Subcutaneous adipose tissue (tissue), 4 donors: ENCODE results near the gene UGT1A6. TPM values are rescaled to one million over a fixed set of nuclear protein-coding genes. Genes with fewer than 3 reads are reported as not detected.

Experiments used
- CTCF ChIP-seq: fragments of 450-650 bp; IDR thresholded peaks from one replicate; pipeline ENCODE4 v1.5.1; 2016; ENCODE audit warnings: low read depth, mild to moderate bottlenecking, control low read depth, antibody characterized with exemption, moderate library complexity
- total RNA-seq, 4 donors: library from RNA; depleted of rRNA; stranded (reverse); fragments of >200 nt; gene quantifications; one replicate each; pipeline ENCODE4 v1.1.0, GENCODE V29; 2016

The UGT1A6 gene
- total RNA-seq, 4 donors from 2014 or later: not detected

DNA sequence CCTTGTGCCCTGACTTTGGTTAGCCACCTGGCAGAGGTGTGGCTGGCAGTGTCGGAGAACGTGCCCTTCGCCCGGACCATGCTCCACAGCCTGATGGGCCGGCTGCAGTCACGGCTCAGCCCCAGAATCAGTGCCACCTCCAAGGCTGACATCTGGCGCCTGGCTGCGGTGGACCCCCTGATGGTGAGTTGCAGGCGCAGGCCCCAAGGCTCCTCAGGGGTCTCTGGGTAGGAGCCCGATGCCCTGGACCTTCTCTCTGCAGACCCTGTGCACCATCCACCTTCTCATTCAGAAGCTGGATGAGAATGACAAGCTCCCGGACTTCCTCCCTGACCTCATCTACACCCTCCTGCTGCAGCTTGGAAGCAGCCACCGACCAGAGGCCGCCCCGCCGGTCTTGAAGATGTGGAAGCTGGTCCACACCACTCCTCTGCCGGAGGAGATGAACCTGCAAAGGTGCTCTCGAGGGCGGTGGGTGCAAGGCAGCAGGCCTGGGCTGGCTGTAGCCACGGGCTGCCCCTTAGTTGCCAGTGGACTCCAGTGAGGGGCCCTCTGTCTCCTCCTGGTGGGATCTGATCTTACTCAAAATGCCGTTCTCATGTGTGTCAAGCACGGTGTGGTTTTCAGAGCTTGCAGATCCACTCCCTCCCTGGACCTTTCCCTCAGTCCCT is 129.5 kb downstream of the UGT1A6 start:
- no peak for TF ChIP-seq CTCF

Other genes with a start within 250 kb of the UGT1A6 start
- gene USP40, start 126.1 kb upstream of the UGT1A6 start, total RNA-seq: 10 to 100 TPM; 21.8 to 60.3 (median 38.2) TPM
- gene UGT1A8, start 75.3 kb upstream of the UGT1A6 start, total RNA-seq: not detected
- not detected for gene UGT1A10, start 56.4 kb upstream of the UGT1A6 start, total RNA-seq
- not detected for gene UGT1A9, start 21.0 kb upstream of the UGT1A6 start, total RNA-seq
- gene UGT1A7, start 11.0 kb upstream of the UGT1A6 start, total RNA-seq: under 1 TPM in 1 of 4 donors, not detected in 3; 0.88 TPM
- gene UGT1A5, start 20.0 kb downstream of the UGT1A6 start, total RNA-seq: not detected
- not detected for gene UGT1A4, start 25.8 kb downstream of the UGT1A6 start, total RNA-seq
- gene UGT1A3, start 36.2 kb downstream of the UGT1A6 start, total RNA-seq: not detected
- gene UGT1A1, start 67.4 kb downstream of the UGT1A6 start, total RNA-seq: not detected
- not detected for gene MROH2A, start 85.4 kb downstream of the UGT1A6 start, total RNA-seq
- gene HJURP, start 161.6 kb downstream of the UGT1A6 start, total RNA-seq: 1 to 10 TPM in 2 of 4 donors, not detected in 2; 1.9 to 2.0 TPM
- 1 to 10 TPM in 1 of 4 donors, not detected in 3; 1.7 TPM for gene TRPM8, start 224.5 kb downstream of the UGT1A6 start, total RNA-seq